Measurements from ENCODE around the gene CAV1. TPM values are rescaled to one million over a fixed set of nuclear protein-coding genes. Genes with fewer than 3 reads are reported as not detected.
"Not testable (repeated sequence)": the region's sequence is repeated elsewhere in the genome, so short reads cannot be mapped to it uniquely, and the experiment has no call there.

The CAV1 gene, protein sequence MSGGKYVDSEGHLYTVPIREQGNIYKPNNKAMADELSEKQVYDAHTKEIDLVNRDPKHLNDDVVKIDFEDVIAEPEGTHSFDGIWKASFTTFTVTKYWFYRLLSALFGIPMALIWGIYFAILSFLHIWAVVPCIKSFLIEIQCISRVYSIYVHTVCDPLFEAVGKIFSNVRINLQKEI
- total RNA-seq, result 492 and 502 TPM in 2 replicates
- long read RNA-seq, transcript CAV1-203 (3 exons, 845 nt), result minor isoform, 42 of 2,111 reads
- long read RNA-seq, transcript CAV1-206 (3 exons, 1,653 nt), result minor isoform, 55 of 2,111 reads
- long read RNA-seq, transcript CAV1-201 (3 exons, 2,704 nt), result major isoform, 1,158 of 2,111 reads
- long read RNA-seq, transcript CAV1-202 (2 exons, 2,628 nt), result minor isoform, 705 of 2,111 reads
- long read RNA-seq, partial matches to known transcripts, result 123 of 2,111 reads
- long read RNA-seq, other reads (novel, unspliced or antisense), result 18 of 2,111 reads

DNA sequence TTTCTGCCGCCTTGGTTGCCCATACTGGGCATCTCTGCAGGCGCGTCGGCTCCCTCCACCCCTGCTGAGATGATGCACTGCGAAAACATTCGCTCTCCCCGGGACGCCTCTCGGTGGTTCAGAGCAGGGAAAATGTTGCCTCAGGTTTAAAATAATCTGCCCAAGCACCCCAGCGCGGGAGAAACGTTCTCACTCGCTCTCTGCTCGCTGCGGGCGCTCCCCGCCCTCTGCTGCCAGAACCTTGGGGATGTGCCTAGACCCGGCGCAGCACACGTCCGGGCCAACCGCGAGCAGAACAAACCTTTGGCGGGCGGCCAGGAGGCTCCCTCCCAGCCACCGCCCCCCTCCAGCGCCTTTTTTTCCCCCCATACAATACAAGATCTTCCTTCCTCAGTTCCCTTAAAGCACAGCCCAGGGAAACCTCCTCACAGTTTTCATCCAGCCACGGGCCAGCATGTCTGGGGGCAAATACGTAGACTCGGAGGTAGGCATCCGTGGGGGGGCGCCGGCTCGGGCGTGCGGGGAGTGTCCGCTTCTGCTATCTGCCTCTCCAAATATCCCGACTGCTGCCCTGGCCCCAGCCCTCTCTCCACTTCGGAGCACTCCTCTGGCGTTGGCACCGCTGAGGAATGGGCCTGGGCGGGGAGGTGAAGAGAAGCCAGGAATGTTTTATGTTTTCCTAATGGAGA is at the start of gene CAV1:
CAV1 (plus strand) TSS at position 428 of the 689 bp plus-strand sequence; CDS start at position 455, 27 bp downstream.
- H3K27ac Mint-ChIP-seq (ENCODE audit: unreplicated experiment), result peak within 1 kb of the TSS; percentile 99

DNA sequence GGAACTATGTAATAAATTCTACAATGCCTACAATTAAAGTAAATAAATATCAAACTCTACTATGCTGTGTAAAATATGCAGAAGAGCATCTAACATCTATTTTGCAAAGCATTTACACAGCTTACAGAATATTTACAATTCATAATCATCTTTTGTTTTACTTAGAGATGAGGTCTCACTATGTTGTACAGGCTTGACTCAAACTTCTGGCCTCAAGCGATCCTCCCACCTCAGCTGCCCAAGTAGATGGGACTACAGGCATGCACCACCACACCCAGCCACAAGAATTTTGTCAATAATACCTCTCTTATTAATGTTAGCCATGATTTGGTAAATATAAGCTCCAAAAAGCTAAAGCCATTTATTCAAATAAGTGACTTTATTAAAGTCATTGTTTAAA is 47.2 kb upstream of the CAV1 start:
- peaks cover 13% of the 10 kb centered on the region for H3K9me3 Mint-ChIP-seq (ENCODE audit: unreplicated experiment)
- H3K4me1 Mint-ChIP-seq (ENCODE audit: unreplicated experiment), result peaks cover 31% of the 10 kb centered on the region
- H3K4me3 Mint-ChIP-seq (ENCODE audit: unreplicated experiment), result no peak overlapping the region
- no peak for DNase-seq (ENCODE audit: extremely low spot score, unreplicated experiment)
- H3K36me3 Mint-ChIP-seq (ENCODE audit: unreplicated experiment), result no peaks in the 10 kb centered on the region
- TF ChIP-seq, protein P1, sequence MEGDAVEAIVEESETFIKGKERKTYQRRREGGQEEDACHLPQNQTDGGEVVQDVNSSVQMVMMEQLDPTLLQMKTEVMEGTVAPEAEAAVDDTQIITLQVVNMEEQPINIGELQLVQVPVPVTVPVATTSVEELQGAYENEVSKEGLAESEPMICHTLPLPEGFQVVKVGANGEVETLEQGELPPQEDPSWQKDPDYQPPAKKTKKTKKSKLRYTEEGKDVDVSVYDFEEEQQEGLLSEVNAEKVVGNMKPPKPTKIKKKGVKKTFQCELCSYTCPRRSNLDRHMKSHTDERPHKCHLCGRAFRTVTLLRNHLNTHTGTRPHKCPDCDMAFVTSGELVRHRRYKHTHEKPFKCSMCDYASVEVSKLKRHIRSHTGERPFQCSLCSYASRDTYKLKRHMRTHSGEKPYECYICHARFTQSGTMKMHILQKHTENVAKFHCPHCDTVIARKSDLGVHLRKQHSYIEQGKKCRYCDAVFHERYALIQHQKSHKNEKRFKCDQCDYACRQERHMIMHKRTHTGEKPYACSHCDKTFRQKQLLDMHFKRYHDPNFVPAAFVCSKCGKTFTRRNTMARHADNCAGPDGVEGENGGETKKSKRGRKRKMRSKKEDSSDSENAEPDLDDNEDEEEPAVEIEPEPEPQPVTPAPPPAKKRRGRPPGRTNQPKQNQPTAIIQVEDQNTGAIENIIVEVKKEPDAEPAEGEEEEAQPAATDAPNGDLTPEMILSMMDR (IDR thresholded peaks at IDR 0.05), result no peak
- no peaks in the 10 kb centered on the region for H3K27me3 Mint-ChIP-seq (ENCODE audit: unreplicated experiment)
- H3K27ac Mint-ChIP-seq (ENCODE audit: unreplicated experiment), result peak overlapping the region; percentile 52

More for the DNA sequence above, at the start of gene CAV1:
- H3K4me1 Mint-ChIP-seq (ENCODE audit: unreplicated experiment), result peaks cover 71% of the 10 kb centered on the region
- TF ChIP-seq, protein P1 (IDR thresholded peaks at IDR 0.05), result peak; percentile 48
- peak; percentile 96 for DNase-seq (ENCODE audit: extremely low spot score, unreplicated experiment)
- H3K4me3 Mint-ChIP-seq (ENCODE audit: unreplicated experiment), result peak within 1 kb of the TSS; percentile 89
- H3K27me3 Mint-ChIP-seq (ENCODE audit: unreplicated experiment), result no peaks in the 10 kb centered on the region
- H3K36me3 Mint-ChIP-seq (ENCODE audit: unreplicated experiment), result peaks cover 18% of the 10 kb centered on the region
- no peaks in the 10 kb centered on the region for H3K9me3 Mint-ChIP-seq (ENCODE audit: unreplicated experiment)

DNA sequence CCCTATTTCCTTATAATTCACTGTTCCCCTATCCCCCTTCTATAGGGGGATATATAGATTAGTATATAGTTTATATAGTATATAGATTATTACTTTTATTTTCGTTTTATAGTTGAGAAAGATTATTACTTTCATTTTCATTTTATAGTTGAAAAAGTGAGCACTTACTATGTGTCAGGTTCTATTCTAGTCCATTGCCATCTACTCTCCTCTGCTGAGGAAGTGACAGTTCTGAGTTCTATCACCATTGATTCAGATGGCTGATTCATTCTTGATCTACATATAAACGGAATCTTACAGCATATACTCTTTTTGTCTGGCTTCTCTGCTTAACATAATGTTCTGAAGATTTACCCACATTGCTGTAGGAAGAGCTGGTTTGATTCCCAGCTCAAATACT is 46.0 kb upstream of the CAV1 start:
- Mint-ChIP-seq H3K36me3 (ENCODE audit: unreplicated experiment) (no peaks in the 10 kb centered on the region), H3K27me3 (ENCODE audit: unreplicated experiment) (no peaks in the 10 kb centered on the region), H3K27ac (ENCODE audit: unreplicated experiment) (no peak overlapping the region), H3K9me3 (ENCODE audit: unreplicated experiment) (peaks cover 13% of the 10 kb centered on the region), H3K4me3 (ENCODE audit: unreplicated experiment) (no peak overlapping the region), H3K4me1 (ENCODE audit: unreplicated experiment) (peaks cover 43% of the 10 kb centered on the region)
- TF ChIP-seq, protein P1 (IDR thresholded peaks at IDR 0.05), result no peak
- DNase-seq (ENCODE audit: extremely low spot score, unreplicated experiment), result no peak

DNA sequence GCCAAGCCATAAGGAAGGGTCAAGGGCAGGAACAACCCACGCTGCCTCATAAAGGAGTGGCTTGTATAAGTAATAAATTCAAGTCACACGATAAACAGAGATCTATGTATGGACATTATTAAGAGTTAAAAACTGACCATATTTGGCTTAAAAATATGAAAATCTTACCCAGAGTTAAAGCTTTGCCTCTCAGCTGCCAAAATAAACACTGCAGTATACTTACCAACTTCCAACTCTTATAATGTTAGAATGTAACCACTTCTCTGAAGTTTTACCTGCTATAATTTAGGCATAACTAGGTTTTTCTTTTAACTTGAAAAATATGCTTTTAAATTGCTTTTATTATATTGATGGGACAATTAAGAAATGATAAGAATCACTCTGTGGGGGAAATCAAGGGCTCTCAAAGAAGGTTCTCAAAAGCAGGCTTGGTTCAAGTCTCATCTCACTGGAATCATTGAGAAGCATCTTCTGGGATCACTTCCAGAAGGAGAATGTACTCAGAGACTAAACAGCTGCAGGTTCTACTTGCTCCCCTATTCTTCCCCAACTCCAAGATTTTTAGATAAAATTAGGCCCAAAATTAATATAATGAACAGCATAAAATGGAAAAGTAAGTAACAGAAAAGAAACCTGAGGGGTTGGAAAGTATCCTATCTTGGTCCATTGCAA is 41.4 kb upstream of the CAV1 start:
- H3K4me1 Mint-ChIP-seq (ENCODE audit: unreplicated experiment), result peaks cover 34% of the 10 kb centered on the region
- no peaks in the 10 kb centered on the region for H3K36me3 Mint-ChIP-seq (ENCODE audit: unreplicated experiment)
- peak overlapping the region; percentile 81 for H3K27ac Mint-ChIP-seq (ENCODE audit: unreplicated experiment)
- H3K4me3 Mint-ChIP-seq (ENCODE audit: unreplicated experiment), result no peak overlapping the region
- H3K27me3 Mint-ChIP-seq (ENCODE audit: unreplicated experiment), result no peaks in the 10 kb centered on the region
- DNase-seq (ENCODE audit: extremely low spot score, unreplicated experiment), result no peak
- H3K9me3 Mint-ChIP-seq (ENCODE audit: unreplicated experiment), result no peaks in the 10 kb centered on the region
- TF ChIP-seq, protein P1 (IDR thresholded peaks at IDR 0.05), result no peak

DNA sequence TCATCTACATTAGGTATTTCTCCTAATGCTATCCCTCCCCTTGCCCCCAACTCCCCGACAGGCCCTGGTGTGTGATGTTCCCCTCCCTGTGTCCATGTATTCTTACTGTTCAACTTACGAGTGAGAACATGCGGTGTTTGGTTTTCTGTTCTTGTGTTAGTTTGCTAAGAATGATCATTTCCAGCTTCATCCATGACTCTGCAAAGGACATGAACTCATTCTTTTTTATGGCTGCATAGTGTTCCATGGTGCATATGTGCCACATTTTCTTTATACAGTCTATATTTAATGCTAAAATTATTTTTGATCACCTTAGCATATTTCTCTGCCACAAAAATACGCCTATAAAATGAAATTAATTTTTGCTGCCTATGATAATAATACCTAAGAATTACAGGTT is 40.4 kb upstream of the CAV1 start:
- H3K27ac Mint-ChIP-seq (ENCODE audit: unreplicated experiment); H3K4me3 Mint-ChIP-seq (ENCODE audit: unreplicated experiment); H3K9me3 Mint-ChIP-seq (ENCODE audit: unreplicated experiment); DNase-seq (ENCODE audit: extremely low spot score, unreplicated experiment); H3K36me3 Mint-ChIP-seq (ENCODE audit: unreplicated experiment); H3K27me3 Mint-ChIP-seq (ENCODE audit: unreplicated experiment): not testable (repeated sequence)
- H3K4me1 Mint-ChIP-seq (ENCODE audit: unreplicated experiment), result peaks cover 34% of the 10 kb centered on the region

Measured in osteocyte (in vitro differentiated cells).